CD4-positive, alpha-beta T cell treated with Interferon alpha-2 for 1 hour (primary cell): Measurements from ENCODE around the gene OSBP2.

Experiments used
- DNase-seq, 2 donors: peaks; one replicate each; pipeline ENCODE4 v3.0.0-alpha.2; 2020 to 2022

The OSBP2 gene

DNA sequence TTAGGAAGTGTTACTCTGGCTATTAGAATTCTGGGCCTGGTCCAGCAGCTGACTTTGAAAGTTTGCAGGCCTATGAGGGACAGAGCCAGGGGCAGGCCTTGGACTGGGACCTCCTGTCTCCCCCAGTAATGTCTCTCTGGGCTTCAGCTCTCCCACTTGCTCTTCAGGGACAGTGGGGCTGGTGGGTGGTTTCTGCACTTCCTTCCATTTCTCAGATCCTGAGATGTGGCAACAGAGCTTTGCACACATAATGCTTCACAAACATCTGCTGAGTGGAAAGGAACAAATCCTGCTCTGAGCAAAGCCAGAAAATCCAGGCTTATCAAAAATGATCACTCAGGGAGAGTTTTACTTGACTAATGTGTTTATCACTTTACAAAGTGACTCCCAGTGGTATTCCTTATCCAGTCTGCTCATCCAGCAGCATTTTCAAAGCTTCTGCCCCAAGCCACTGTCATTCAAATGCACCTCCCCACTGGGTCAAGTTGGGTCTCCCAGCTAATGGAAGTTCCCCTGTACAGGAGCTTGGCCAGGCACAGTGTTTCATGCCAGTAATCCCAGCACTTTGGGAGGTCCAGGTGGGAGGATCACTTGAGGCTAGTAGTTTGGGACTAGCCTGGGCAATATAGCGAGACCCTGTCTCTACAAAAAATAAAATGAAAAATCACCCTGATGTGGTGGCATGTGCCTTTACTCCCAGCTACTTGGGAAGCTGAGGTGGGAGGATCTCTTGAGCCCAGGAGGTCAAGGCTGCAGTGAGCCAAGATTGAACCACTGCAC lies 13.5 kb upstream of the OSBP2 start:
- DNase-seq, result no peak

DNA sequence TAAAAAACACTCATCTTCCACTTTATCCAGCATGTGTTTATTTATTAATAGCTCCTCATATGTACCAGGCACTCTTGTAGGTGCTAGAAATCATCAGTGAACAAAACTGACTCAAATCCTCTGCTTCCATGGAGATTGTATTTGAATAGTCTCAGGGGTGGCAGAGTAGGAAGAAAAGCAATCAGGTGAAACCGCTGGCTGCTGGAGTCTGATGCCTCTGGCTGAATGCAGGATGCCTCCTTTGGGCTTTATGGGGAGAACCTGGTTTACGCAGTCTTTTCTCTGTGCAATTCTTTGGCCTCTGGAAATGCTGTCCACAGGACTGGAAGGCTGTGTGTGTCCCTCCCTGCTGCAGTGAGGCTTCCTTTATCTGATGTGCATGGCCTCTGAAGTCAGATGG lies 12.8 kb upstream of the OSBP2 start:
- DNase-seq, result no peak

DNA sequence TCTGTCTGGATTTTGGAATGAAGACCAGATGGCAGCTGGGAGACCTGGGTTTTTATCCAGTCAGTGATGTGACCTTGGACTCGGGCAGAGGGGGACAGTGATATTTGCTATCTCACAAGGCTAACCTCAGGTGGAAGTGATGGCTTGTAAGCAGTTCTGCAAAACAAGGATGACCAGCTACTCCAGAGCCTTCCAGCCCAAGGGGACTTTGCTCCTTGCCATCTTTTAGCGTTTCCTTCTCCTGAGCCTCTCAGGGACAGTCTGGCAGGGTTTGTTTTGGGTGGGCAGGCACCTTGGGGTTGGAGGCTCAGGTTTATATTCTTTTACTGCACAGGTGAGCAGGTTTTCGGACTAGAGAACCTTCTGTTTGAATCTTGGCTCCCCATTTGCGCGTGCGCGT lies 9.5 kb upstream of the OSBP2 start:
- DNase-seq, result no peak

DNA sequence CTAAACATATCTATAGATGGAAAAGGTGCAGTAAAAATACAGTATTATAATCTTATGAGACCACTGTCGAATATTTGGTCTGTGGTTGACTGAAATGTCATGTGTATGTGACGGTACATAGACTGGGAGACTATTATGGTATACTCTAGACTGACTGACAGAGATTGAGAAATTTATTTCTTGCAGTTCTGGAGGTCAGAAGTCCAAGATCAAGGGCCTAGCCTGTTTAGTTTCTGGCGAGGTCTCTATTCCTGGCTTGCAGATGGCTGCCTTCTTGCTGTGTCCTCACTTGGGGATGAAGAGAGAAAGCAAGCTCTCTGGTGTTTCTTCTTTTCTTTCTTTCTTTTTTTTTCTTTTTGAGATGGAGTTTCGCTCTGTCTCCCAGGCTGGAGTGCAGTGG lies 7.3 kb upstream of the OSBP2 start:
- DNase-seq, result no peak

DNA sequence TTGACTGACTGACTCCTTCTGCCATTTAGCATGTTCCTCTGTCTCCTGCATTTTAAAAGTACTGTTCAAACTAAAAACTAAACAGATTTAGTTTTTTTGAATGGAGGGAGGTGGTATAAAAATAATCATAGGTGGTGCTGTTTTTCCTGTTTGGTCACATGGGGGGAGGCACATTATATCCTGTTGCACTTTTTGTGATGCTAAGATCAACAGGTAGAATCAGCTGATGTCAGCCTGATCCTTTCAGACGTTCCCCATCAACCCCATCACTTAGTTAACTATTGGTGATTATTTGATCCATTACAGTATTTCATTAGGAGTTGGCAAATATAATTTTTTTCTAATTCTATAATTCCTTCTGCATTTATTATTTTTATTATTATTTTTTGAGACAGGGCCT lies 5.1 kb upstream of the OSBP2 start:
- DNase-seq, result no peak

DNA sequence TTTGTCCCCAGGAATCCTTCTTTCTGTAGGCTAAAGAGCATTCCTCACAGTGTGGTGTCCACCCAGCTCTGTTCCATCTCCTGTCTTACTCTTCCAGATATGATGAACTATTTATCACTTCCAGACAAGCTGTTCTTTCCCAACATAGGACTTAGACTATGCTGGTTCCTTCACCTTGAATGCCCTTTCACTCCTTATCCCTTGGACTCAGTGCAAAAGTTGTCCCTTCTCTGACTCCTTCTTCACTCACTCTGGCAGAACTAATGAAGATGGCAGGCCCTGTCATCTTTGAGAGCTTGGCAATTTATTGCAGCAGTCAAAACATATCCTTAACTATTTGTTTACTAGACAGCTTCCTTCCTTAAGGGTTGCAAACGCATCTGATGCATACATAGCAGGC lies 3.5 kb upstream of the OSBP2 start:
- DNase-seq, result no peak

DNA sequence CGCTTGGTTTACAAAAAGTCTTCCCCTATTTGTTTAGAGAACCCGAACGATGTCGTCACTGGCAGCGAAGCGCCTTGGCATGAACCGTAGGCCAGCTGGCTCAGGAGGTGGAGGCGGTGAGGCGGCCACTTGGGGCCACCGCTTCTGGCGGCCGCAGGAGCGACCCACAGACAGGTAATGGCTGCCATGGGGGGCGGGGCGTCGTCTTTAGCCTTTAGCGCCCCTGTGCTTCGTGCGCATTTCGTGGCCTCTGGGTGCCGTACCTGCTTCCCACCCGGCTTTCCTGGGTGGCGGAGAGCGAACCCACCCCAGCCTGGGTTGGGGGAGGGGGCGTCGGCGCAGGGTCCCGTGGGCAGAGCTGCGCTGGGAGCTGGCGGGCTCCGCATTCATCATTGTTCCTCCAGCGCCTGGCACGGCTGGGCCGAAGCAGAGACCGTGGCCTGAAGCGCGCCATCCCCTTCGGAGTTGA lies 469 bp upstream of the OSBP2 start:
- peak; percentile 50 to 59 for DNase-seq

DNA sequence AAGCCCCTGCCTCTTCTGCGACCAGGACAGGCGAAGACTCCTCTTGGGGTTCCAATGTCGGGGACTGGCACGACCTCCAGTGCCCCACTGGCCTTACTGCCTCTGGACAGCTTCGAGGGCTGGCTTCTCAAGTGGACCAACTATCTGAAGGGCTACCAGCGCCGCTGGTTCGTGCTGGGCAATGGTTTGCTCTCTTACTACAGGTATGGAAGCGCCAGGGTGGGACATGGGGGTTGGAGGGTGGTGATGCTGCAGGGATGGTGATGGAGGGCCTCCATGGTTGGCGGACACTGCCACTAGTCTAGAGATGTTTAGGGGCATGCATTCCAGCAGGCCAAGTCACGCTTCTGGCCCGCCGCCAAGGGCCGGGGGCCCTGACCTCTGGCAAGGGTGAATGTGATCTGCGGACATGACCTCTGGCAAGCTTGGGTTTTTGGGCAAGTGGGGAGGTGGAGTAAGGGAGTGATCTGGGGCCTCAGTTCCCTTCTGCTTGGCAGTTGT lies 727 bp downstream of the OSBP2 start:
- no peak for DNase-seq

DNA sequence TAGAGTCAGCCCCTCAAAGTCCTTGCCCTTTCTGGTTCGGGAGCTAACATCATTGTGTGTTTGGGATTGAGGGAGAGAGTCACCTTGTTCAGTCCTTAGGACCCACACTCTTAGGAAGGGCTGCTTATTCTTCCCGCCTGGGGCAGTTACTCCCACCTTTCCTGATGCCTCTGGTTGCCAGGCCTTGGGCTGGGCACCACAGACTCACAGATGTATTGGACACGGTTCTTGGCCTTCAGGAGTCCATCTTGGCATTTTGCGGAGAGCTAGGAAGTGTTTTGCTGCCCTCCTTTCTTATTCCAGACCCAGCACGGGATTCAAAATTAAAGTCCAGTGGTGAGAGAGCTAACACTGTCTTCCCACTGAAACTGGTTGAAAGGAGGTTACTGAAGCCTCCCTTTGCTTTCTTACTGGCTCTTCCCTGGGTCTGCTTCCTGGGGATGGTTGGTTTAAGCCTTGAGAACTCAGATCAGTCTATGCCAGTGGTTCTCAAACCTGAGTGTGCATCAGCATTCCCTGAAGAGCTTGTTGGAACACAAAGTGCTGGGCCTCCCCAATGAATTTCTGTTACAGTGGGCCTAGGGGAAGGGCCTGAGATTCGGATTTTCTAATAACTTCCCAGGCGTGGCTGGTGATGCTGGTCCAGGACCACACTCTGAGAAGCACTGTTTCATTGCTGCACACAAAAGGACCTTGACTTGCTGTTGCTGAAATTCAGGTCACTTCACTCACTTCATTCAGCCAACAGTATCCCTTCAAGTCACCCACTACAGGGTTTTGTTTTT lies 1.4 kb downstream of the OSBP2 start:
- no peak for DNase-seq

DNA sequence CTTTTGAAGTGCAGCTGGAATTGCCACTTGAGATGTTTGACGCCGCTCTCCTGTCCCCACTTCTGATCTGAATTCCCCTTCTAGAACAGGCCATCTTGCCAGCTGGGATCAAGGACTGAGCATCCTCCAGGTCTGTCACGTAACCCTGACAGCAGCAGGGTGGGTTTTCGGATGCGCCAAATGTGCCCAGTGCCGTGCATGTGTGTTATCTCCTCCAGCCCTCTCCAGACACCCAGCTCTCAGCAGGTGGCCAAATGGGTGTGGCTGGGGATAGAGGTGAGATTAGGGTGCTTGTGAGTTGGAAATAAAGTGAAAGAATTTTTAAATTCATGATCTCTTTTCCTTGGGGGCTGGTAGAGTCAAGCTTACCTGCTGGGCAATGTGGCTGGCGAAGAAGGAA lies 3.3 kb downstream of the OSBP2 start:
- no peak for DNase-seq

DNA sequence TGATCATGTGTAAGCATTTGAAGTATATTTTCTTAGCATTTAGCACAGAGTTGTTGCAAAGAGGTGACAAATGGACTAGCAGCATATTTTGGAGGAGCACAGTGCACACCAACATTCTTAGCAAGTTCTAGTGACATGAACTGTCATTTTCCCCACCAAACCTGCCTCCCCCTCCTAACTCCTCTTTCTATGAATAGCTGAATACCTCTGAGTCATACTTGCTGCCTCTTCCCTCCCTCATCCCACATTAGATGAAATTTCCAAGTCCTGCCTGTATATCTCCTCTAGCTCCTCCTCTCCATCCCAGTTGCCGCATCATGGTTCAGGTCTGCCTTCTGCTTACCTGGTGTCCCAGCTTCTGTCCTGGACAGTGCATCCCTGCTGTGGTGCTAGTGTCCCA lies 7.2 kb downstream of the OSBP2 start:
- no peak for DNase-seq

DNA sequence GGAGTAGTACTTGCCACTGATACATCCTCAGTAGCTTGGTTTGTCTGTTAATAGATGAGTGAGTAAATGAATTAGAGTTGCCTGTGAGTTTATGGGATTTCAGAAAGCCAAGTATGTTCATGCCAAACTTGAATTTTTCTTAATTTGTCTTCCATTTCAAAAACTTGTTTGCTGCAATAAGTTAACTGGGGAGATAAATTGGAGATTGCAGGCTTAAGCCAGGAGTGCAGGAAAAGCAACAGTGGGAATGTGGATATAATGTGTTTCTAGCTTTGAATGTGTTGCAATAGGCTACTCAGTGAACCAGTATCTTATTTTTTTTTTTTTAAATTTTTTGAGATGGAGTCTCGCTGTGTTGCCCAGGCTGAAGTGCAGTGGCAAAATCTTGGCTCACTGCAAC lies 8.2 kb downstream of the OSBP2 start:
- DNase-seq, result no peak

DNA sequence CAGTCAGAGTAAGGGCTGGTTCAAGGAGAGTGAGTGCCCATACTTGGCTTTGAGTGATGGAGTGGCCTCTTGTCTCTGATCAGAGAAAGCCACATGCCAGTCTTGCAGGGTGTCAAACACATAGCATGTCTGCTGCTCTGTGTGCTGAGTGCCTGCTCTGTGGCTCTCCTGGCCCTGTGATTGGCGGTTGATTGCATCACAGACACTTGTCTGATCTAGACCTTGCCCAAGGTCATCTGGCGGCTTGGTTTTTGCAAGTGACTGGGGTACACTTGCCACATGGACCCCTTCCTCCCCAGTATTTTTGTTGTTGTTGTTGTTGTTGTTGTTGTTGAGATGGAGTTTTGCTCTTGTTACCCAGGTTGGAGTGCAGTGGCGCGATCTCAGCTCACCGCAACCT lies 10.3 kb downstream of the OSBP2 start:
- DNase-seq, result no peak

DNA sequence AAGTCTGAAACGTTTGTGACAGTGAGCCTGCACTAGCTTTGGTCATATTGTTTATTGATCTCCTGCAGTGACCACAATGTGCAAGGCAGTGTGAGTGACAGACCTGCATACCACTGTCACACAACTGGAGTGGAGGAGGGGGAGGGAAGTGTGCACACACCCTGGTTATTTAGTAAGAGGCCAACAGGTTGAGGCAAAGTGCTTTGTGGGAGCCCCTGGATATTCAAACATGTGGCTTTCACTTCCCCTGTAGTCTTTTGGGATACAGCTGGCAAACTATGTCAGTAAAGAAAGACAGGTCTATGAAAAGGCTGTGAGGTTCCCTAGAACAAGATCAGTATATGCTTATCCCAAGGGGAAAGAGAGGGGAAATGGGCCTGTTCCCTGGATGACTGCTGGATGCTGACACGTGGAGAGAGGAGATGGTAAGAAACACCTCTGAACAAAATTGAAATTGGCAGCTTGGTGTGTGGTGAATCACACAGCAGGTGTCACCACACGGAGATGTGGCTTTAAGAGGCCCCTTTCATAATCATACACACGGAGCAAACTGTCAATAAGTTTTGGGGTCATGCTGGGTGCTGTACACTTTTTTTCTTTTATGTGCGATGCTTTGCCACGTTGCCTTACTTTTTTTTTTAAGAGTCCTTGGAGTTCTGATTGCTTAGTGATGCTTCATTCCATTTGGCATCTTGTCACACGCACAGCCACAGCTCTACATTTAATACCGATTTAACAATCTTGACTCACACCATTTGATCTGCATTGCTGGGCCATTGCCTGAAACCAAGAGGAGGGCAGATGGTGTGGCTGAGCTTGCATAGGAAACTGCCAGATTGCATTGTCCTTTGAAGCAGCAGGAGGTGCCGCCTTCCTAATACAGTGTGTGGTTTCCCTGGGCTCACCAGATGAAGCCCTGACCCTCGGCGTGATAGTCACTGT lies 11.3 kb downstream of the OSBP2 start:
- DNase-seq, result no peak

DNA sequence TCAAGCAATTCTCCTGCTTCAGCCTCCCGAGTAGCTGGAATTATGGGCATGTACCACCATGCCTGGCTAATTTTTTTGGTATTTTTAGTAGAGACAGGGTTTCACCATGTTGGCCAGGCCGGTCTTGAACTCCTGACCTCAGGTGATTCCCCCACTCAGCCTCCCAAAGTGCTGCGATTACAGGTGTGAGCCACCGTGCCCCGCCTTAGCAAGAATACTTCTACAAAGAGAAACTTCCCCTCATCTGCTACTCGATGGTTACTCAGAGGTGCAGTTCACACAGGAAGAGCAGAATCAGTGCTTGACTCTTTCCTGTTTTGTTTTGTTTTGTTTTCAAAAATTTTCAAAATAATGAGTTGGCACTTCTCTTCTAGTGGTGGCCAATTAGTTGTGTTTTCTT lies 15.3 kb downstream of the OSBP2 start:
- peak; percentile 3 to 57 for DNase-seq

DNA sequence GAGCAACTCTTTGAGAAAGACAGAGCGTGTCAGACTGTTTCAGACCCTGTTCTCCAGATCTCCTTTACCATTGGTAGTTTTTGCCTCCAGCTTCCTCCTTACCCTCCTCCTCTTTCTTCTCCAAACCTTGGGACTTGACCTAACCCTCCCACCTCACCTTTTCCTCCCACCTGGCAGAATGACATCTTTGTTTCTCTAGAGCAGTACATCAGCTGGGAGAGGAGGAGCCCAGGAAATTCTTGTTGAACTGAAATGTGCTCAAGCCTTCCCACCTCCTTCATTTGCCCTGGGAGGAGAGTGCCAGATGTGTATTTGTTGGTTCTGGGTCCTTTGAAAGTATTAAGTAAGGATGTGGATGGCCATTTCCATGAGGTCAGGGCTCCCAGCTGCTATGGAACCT lies 17.4 kb downstream of the OSBP2 start:
- DNase-seq, result no peak

DNA sequence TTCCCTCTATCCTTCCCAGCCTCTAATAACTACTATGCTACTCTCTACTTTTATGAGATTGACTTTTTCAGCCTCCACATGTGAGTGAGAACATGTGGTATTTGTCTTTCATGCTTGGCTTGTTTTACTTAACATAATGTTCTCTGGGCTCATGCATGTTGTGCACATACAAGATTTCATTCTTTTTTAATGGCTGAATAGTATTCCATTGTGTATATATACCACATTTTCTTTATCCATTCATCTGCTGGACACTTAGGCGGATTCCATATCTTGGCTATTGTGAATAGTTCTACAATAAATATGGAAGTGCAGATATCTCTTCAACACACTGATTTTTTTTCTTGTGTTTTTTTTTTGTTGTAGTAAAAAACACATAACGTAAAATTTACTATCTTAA lies 19.4 kb downstream of the OSBP2 start:
- DNase-seq, result no peak

DNA sequence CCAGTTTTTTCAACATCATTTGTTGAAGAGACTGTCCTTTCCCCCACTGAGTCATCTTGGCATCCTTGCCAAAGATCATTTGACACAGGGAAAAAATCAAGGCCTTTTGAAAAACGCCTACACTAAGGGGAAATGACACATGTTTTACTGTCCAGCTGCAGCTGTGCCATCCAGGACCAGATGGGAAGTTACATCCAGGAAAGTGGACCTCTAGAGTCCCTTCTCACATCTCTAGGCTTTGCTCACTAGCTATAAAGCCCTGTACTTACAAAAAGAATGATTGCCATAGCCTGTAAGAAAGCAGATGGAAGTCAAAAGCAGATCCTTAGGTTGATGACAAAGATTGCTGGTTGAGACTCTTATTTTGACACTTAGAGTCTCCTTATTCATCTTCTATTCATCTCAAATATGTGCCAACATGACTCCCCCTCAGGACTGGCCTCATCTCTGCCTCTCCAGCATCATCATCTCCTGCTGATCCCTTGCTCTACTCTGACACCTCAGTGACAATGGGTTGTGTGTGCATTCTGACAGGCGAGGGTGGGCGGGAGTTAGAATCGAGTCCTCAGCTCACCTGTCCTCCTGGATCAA lies 22.8 kb downstream of the OSBP2 start:
- no peak for DNase-seq

DNA sequence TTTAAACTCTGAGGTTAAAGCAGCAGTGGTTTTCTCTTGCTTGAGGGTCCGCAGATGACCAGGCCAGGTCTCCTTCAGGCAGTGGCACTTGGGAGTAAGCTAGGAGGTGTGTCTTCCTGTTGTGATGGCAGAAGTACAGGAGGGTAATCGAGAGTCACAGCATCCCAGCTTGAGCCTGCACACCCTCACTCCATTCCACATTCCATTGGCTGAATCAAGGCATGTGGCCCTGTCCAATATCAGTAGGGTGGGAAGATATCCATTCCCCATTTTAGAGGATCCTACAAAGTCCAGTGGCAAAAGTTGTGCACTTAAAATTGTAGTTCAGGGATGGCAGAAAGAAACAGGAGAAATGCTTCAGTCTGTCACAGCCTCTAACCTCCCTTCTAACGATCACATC lies 23.3 kb downstream of the OSBP2 start:
- DNase-seq, result no peak

DNA sequence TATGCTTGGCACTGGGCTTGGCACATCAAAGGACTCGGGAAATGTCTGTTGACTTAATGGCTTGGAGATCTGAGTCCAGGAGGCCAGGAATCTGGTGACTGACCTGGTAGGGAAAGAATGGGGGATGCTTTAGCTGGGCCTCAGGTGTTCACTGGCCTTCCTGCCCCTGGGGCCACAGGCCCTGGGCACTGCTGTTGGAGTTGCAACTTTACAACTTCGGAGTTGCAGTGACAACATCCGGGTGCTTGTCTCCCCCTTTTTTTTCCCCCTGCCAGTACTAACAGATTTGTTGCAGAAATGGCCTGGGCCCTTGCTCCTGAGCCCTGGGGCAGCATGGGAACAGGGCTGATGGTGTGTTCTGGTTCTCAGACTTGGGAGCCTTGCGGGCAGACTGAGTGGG lies 23.8 kb downstream of the OSBP2 start:
- no peak for DNase-seq

DNA sequence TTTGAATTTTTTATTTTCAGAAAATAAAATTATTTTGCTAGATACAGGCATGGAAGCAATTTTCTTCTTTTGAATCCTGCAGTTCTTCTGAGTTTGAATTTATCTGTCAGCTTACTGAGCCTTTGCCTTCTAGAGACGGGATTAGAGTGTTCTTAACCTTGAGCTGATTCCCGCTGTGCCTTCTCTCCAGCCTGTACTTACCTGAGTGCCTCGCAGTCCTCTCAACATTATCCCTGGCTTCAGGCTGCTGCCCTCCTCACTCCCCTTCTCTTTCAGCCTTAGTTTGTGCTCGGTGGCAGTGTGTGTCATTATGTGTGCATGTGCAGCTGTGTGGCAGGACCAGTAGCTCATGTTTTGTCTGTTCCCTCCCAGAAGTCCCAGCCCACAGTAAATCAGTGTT lies 24.3 kb downstream of the OSBP2 start:
- DNase-seq, result no peak

DNA sequence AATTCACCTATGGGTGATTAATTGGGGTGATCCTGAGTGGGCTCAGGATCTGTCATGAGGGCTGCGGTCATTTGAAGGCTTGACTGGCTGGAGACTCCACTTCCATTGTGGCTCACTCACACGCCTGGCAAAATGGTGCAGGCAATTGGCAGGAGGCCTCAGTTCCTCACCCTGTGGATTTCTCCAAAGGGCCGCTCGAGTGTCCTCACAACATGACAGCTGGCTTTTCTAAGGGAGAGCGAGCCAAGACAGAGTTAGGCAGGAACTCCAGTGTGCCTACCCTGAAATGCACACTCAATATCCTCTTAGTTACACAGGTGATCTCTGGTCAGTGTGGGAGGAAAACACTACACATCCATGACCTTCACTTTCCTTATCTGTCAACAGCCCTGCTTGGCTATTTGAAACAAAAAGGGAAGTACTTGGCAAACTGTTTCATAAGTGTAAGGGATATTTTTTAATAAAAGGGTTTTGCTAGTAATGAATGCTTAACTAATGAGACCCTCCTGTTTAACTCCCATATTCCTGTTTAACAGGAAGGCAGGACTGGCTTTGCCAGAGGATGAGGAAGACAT lies 25.7 kb downstream of the OSBP2 start:
- no peak for DNase-seq
